ENCODE measurements around the gene IFITM10. TPM values are rescaled to one million over a fixed set of nuclear protein-coding genes. Genes with fewer than 3 reads are reported as not detected.

Gene IFITM10
- total RNA-seq, 2 donors from 2014 or later: 0.91 to 1.5 TPM

GRCh38 chr11:1742371-1742770 lies 8.0 kb downstream of the IFITM10 start:
- Mint-ChIP-seq H3K27ac (no peak overlapping the region), H3K36me3 (ENCODE audit: insufficient read depth in 2 of 2) (peaks cover 0 to 4% of the 10 kb centered on the region in 2 donors), H3K4me1 (ENCODE audit: low read depth) (no peaks in the 10 kb centered on the region), H3K9me3 (peaks cover 8 to 11% of the 10 kb centered on the region in 2 donors), H3K4me3 (no peak overlapping the region), H3K27me3 (ENCODE audit: low read depth) (no peaks in the 10 kb centered on the region)
- ATAC-seq (replicated peaks in 1 of 2) (peak; percentile 57 to 75), DNase-seq (no peak)

GRCh38 chr11:1741741-1742140 lies 8.7 kb downstream of the IFITM10 start:
- H3K9me3 Mint-ChIP-seq: peaks cover 10 to 13% of the 10 kb centered on the region in 2 donors

GRCh38 chr11:1740786-1741530 lies 9.4 kb downstream of the IFITM10 start:
- ATAC-seq (replicated peaks in 1 of 2) (no peak), DNase-seq (no peak)
- Mint-ChIP-seq H3K4me1 (ENCODE audit: low read depth) (no peaks in the 10 kb centered on the region), H3K27me3 (ENCODE audit: low read depth) (no peaks in the 10 kb centered on the region), H3K9me3 (peaks cover 15 to 18% of the 10 kb centered on the region in 2 donors), H3K36me3 (ENCODE audit: insufficient read depth in 2 of 2) (peaks cover 10 to 14% of the 10 kb centered on the region in 2 donors), H3K4me3 (no peak overlapping the region), H3K27ac (no peak overlapping the region)

More at GRCh38 chr11:1741741-1742140, 8.7 kb downstream of the IFITM10 start:
- DNase-seq (no peak), ATAC-seq (replicated peaks in 1 of 2) (no peak)
- Mint-ChIP-seq H3K4me1 (ENCODE audit: low read depth) (no peaks in the 10 kb centered on the region), H3K27me3 (ENCODE audit: low read depth) (no peaks in the 10 kb centered on the region), H3K4me3 (no peak overlapping the region), H3K36me3 (ENCODE audit: insufficient read depth in 2 of 2) (peaks cover 2 to 7% of the 10 kb centered on the region in 2 donors), H3K27ac (no peak overlapping the region)

GRCh38 chr11:1739576-1739975 lies 10.8 kb downstream of the IFITM10 start:
- ATAC-seq (replicated peaks in 1 of 2) (no peak), DNase-seq (no peak)
- Mint-ChIP-seq H3K9me3 (peaks cover 11 to 17% of the 10 kb centered on the region in 2 donors), H3K4me1 (ENCODE audit: low read depth) (no peaks in the 10 kb centered on the region), H3K4me3 (no peak overlapping the region), H3K27me3 (ENCODE audit: low read depth) (no peaks in the 10 kb centered on the region), H3K36me3 (ENCODE audit: insufficient read depth in 2 of 2) (peaks cover 12 to 20% of the 10 kb centered on the region in 2 donors), H3K27ac (no peak overlapping the region)

GRCh38 chr11:1738380-1738779 lies 12.0 kb downstream of the IFITM10 start:
- Mint-ChIP-seq H3K27me3 (ENCODE audit: low read depth) (no peaks in the 10 kb centered on the region), H3K36me3 (ENCODE audit: insufficient read depth in 2 of 2) (peaks cover 12 to 20% of the 10 kb centered on the region in 2 donors), H3K9me3 (peaks cover 11 to 17% of the 10 kb centered on the region in 2 donors), H3K27ac (no peak overlapping the region), H3K4me3 (no peak overlapping the region), H3K4me1 (ENCODE audit: low read depth) (peaks cover 11% of the 10 kb centered on the region)
- no peak for DNase-seq
- no peak for ATAC-seq (replicated peaks in 1 of 2)

GRCh38 chr11:1737080-1737757 lies 13.2 kb downstream of the IFITM10 start:
- Mint-ChIP-seq H3K4me3 (no peak overlapping the region), H3K36me3 (ENCODE audit: insufficient read depth in 2 of 2) (peaks cover 12 to 20% of the 10 kb centered on the region in 2 donors), H3K9me3 (peaks cover 11 to 17% of the 10 kb centered on the region in 2 donors), H3K27ac (no peak overlapping the region), H3K4me1 (ENCODE audit: low read depth) (peaks cover 11% of the 10 kb centered on the region), H3K27me3 (ENCODE audit: low read depth) (peaks cover under 1% of the 10 kb centered on the region)
- ATAC-seq (replicated peaks in 1 of 2) (no peak), DNase-seq (no peak)

- Mint-ChIP-seq H3K9me3 (peaks cover 13 to 19% of the 10 kb centered on the region in 2 donors), H3K4me1 (ENCODE audit: low read depth) (peaks cover 11% of the 10 kb centered on the region), H3K4me3 (no peak overlapping the region), H3K27ac (no peak overlapping the region), H3K36me3 (ENCODE audit: insufficient read depth in 2 of 2) (peaks cover 14 to 20% of the 10 kb centered on the region in 2 donors), H3K27me3 (ENCODE audit: low read depth) (peaks cover 8% of the 10 kb centered on the region)
- no peak for ATAC-seq (replicated peaks in 1 of 2)
- no peak for DNase-seq
Measured at GRCh38 chr11:1736447-1736992, 13.9 kb downstream of the IFITM10 start.

GRCh38 chr11:1735271-1735670 lies 15.1 kb downstream of the IFITM10 start:
- H3K27ac Mint-ChIP-seq: no peak overlapping the region
- no peak for ATAC-seq (replicated peaks in 1 of 2)
- peaks cover 12% of the 10 kb centered on the region for H3K27me3 Mint-ChIP-seq (ENCODE audit: low read depth)
- peaks cover 13% of the 10 kb centered on the region for H3K4me1 Mint-ChIP-seq (ENCODE audit: low read depth)
- no peak for DNase-seq
- H3K9me3 Mint-ChIP-seq: peaks cover 19 to 26% of the 10 kb centered on the region in 2 donors
- peaks cover 17 to 20% of the 10 kb centered on the region in 2 donors for H3K36me3 Mint-ChIP-seq (ENCODE audit: insufficient read depth in 2 of 2)
- no peak overlapping the region for H3K4me3 Mint-ChIP-seq

GRCh38 chr11:1734641-1735081 lies 15.7 kb downstream of the IFITM10 start:
- peaks cover 19% of the 10 kb centered on the region for H3K4me1 Mint-ChIP-seq (ENCODE audit: low read depth)
- ATAC-seq (replicated peaks in 1 of 2) (no peak), DNase-seq (no peak)
- H3K27me3 Mint-ChIP-seq (ENCODE audit: low read depth): peaks cover 12% of the 10 kb centered on the region
- H3K27ac Mint-ChIP-seq: no peak overlapping the region
- peaks cover 19 to 26% of the 10 kb centered on the region in 2 donors for H3K9me3 Mint-ChIP-seq
- no peak overlapping the region for H3K4me3 Mint-ChIP-seq
- H3K36me3 Mint-ChIP-seq (ENCODE audit: insufficient read depth in 2 of 2): peaks cover 17 to 20% of the 10 kb centered on the region in 2 donors

- H3K9me3 Mint-ChIP-seq: peaks cover 19 to 26% of the 10 kb centered on the region in 2 donors
- H3K27me3 Mint-ChIP-seq (ENCODE audit: low read depth): peaks cover 12% of the 10 kb centered on the region
- H3K4me1 Mint-ChIP-seq (ENCODE audit: low read depth): peaks cover 26% of the 10 kb centered on the region
- no peak overlapping the region for H3K4me3 Mint-ChIP-seq
- peaks cover 17 to 20% of the 10 kb centered on the region in 2 donors for H3K36me3 Mint-ChIP-seq (ENCODE audit: insufficient read depth in 2 of 2)
- no peak for ATAC-seq (replicated peaks in 1 of 2)
- H3K27ac Mint-ChIP-seq: no peak overlapping the region
- no peak for DNase-seq
Measured at GRCh38 chr11:1733716-1734640, 16.4 kb downstream of the IFITM10 start.

- Mint-ChIP-seq H3K27ac (no peak overlapping the region), H3K4me3 (no peak overlapping the region), H3K9me3 (peaks cover 19 to 26% of the 10 kb centered on the region in 2 donors), H3K4me1 (ENCODE audit: low read depth) (peaks cover 34% of the 10 kb centered on the region), H3K27me3 (ENCODE audit: low read depth) (peaks cover 12% of the 10 kb centered on the region), H3K36me3 (ENCODE audit: insufficient read depth in 2 of 2) (peaks cover 17 to 20% of the 10 kb centered on the region in 2 donors)
- ATAC-seq (replicated peaks in 1 of 2) (no peak), DNase-seq (no peak)
Measured at GRCh38 chr11:1733009-1733715, 17.2 kb downstream of the IFITM10 start.

All from activated T-cell treated with anti-CD3 and anti-CD28 coated beads, Interleukin-2, amount 50 U/mL, for 72 hours (primary cell).